Esophagus squamous epithelium (tissue), 5 donors: ENCODE measurements around the gene MECP2. TPM values are rescaled to one million over a fixed set of nuclear protein-coding genes. Genes with fewer than 3 reads are reported as not detected.

Source experiments
- DNase-seq: peaks from one replicate; lab custom pipeline; 2025; lab: John Stamatoyannopoulos, UW
- H3K27ac ChIP-seq, 4 donors: fragments of 200-600 bp; sonication (generic); one replicate each; pipeline ENCODE4 v1.5.1; 2016 to 2019; ENCODE audit warnings: mild to moderate bottlenecking in 1 of 4
- H3K27me3 ChIP-seq, 4 donors: fragments of 200-600 bp; sonication (generic); 1 replicate in 3 of 4; 2 replicates in 1 of 4; pipeline versions ENCODE4 v1.5.1 to v1.6.0; 2017 to 2021; ENCODE audit warnings: antibody characterized with exemption in 1 of 4
- H3K36me3 ChIP-seq, 3 donors: fragments of 200-600 bp; sonication (generic); one replicate each; pipeline ENCODE4 v1.5.1; 2016 to 2019
- H3K4me1 ChIP-seq, 3 donors: fragments of 200-600 bp; sonication (generic); one replicate each; pipeline ENCODE4 v1.5.1; 2017 to 2019
- H3K4me3 ChIP-seq, 4 donors: fragments of 200-600 bp; sonication (generic); 1 replicate in 3 of 4; 2 replicates in 1 of 4; pipeline ENCODE4 v1.5.1; 2016 to 2019; ENCODE audit warnings: mild to moderate bottlenecking in 2 of 4, moderate library complexity in 1 of 4
- H3K9me3 ChIP-seq, 3 donors: fragments of 200-600 bp; sonication (generic); one replicate each; pipeline ENCODE4 v1.5.1; 2016 to 2019
- CTCF ChIP-seq, 6 experiments: fragments of 450-650 bp in 4 of 6; fragments of 200-600 bp in 2 of 6; sonication (generic) in 2 of 6; IDR thresholded peaks; one replicate each; pipeline ENCODE4 v1.5.1; 2016 to 2019; ENCODE audit warnings: antibody characterized with exemption in 6 of 6, mild to moderate bottlenecking in 4 of 6, moderate library complexity in 4 of 6
- POLR2A ChIP-seq, 4 donors: fragments of 450-650 bp; IDR thresholded peaks; one replicate each; pipeline ENCODE4 v1.6.1; 2017; ENCODE audit warnings: antibody characterized with exemption in 4 of 4, mild to moderate bottlenecking in 4 of 4, moderate library complexity in 3 of 4
- WGBS, 2 donors: methylation state at CpG; one replicate each; pipeline ENCODE4 v1.1.5; 2018; 5-methylcytosine and 5-hydroxymethylcytosine counted together
- intact Hi-C: fragments of 100-400 bp; cut with DNase I; formaldehyde crosslinking; loops from one replicate; pipeline ENCODE4 v1.15.0; 2022
- total RNA-seq, 4 donors: library from RNA; depleted of rRNA; stranded (reverse); fragments of >200 nt; gene quantifications; one replicate each; pipeline ENCODE4 v1.1.0, GENCODE V29; 2016
- donor health status: DM: yes; HTN: yes; CAD: no.

The MECP2 gene
- total RNA-seq, 4 donors from 2014 or later = 17.7 to 38.7 (median 25.4) TPM

DNA sequence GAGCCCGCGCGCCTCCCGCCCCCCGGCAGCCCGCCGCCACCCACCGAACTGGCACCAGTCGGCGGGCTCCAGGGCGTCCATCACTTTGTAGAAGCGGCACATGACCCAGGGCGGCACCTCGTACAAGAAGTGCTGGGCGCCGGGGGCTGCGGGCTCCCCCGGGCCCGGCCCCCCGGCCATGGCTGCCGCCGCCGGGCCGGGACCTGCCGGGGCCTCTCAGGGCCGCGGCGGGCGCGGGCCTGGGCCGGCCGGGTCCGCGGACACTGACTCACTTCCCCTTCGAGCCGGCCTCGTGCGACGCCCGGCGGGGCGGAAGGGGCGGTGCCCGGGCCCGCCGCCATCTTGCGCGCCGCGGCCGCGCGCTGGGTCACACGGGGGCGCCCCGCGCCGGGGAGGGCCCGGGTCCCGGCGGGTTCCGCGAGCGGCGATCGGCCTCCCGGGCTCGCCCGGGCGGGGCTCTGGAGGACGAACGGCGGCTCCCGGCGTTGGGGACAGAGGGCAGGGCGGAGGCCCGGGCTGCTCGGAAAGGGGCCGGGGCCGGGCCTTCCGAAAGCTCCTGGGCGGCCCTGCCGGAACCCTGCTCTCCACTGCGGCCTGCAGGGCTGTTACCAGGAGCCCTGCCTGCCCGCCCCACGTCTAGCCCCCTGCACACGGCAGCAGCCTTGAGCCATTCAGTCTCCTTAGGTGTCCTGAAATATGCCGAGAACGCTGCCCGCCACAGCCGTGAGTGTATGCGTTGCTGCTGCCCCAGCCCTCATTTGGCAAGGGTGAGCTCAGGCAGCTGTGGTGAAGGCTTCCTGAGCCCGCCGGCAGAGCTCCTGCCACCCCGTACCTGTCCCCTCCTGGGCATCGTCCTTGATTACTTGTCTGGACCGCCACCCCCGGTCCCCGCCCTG, 77.6 kb downstream of the MECP2 start, which contains the start of gene IRAK1:
TSS of gene IRAK1 (minus strand) at position 270 of the 896 bp plus-strand sequence. CDS start at position 180, 90 bp downstream.
- peaks cover 15 to 49% (median 20%) of the 10 kb centered on the region in 3 donors for H3K4me1 ChIP-seq
- peaks cover 0 to 25% (median 19%) of the 10 kb centered on the region in 3 donors for H3K36me3 ChIP-seq

GRCh38 chrX:154019061-154019621, 78.4 kb downstream of the MECP2 start:
- peaks cover 15 to 46% (median 20%) of the 10 kb centered on the region in 3 donors for H3K4me1 ChIP-seq
- intact Hi-C loops = no loop called here
- H3K9me3 ChIP-seq = no peaks in the 10 kb centered on the region
- H3K27me3 ChIP-seq = no peaks in the 10 kb centered on the region
- DNase-seq = no peak
- no peak for TF ChIP-seq POLR2A (IDR thresholded peaks at IDR 0.05)
- no peak for TF ChIP-seq CTCF (IDR thresholded peaks at IDR 0.05)
- peak overlapping the region; percentile 84 to 93 (median 92) for H3K27ac ChIP-seq
- 0 to 33% methylated on average over 1 to 3 of the region's 45 CpGs for WGBS, 2 donors
- H3K4me3 ChIP-seq = peak overlapping the region; percentile 55 to 79 (median 62)
- H3K36me3 ChIP-seq = peaks cover 0 to 31% (median 19%) of the 10 kb centered on the region in 3 donors

More for the DNA sequence above, 77.6 kb downstream of the MECP2 start, which contains the start of gene IRAK1:
- 0% methylated on average over 4 of the region's 99 CpGs; no CpG with 5 or more reads in 1 of the 2 donors for WGBS, 2 donors
- intact Hi-C loops = no loop called here
- Histone ChIP-seq H3K9me3 (no peaks in the 10 kb centered on the region), H3K27ac (peak within 1 kb of the TSS; percentile 91 to 93 (median 92)), H3K27me3 (no peaks in the 10 kb centered on the region), H3K4me3 (peak within 1 kb of the TSS; percentile 55 to 79 (median 62))
- no peak for DNase-seq
- TF ChIP-seq CTCF (IDR thresholded peaks at IDR 0.05) = no peak
- TF ChIP-seq POLR2A (IDR thresholded peaks at IDR 0.05) = peak in 2 of 4 donors; percentile 47 to 54

DNA sequence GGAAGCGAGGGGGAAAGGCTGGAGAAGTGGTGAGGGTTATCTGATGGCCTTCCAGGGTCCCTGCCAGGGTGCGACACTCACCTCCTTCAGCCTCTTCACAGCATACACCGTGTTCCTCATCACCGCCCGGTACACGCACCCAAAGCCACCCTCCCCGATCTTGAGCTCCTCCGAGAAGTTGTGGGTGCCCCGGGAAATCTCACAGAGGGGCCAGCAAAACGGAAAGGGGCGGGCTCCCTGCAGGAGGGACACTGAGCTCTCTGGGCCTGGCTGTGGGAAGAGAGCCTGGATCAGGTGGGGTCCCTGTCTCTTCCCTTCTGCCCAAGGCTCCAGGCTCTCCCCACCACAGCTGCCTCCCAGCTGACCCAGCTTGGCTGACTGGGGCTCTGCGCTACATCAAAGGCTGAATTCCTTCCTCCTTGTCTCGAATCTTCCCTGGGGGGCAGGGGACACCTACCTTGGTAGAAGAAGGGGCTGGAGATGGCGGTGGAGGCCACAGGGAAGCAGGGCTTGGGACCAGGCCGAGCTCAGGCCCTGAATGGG, 78.9 kb downstream of the MECP2 start:
- peaks cover 0 to 36% (median 19%) of the 10 kb centered on the region in 3 donors for H3K36me3 ChIP-seq
- H3K27me3 ChIP-seq = no peaks in the 10 kb centered on the region
- WGBS, 2 donors = 0 to 20% methylated on average over 1 of the region's 15 CpGs
- H3K4me3 ChIP-seq = peak overlapping the region; percentile 55 to 79 (median 62)
- TF ChIP-seq POLR2A (IDR thresholded peaks at IDR 0.05) (no peak), CTCF (IDR thresholded peaks at IDR 0.05) (no peak)
- no peak for DNase-seq
- no peaks in the 10 kb centered on the region for H3K9me3 ChIP-seq
- intact Hi-C loops = no loop called here
- peaks cover 15 to 52% (median 20%) of the 10 kb centered on the region in 3 donors for H3K4me1 ChIP-seq
- peak overlapping the region; percentile 84 to 93 (median 92) for H3K27ac ChIP-seq

GRCh38 chrX:154017766-154018517, 79.6 kb downstream of the MECP2 start:
- Histone ChIP-seq H3K36me3 (peaks cover 0 to 41% (median 19%) of the 10 kb centered on the region in 3 donors), H3K4me3 (peak overlapping the region in 3 of 4 donors; percentile 55 to 79 (median 67)), H3K4me1 (peaks cover 15 to 58% (median 20%) of the 10 kb centered on the region in 3 donors), H3K27ac (peak overlapping the region; percentile 84 to 93 (median 92)), H3K9me3 (no peaks in the 10 kb centered on the region), H3K27me3 (no peaks in the 10 kb centered on the region)
- TF ChIP-seq CTCF (IDR thresholded peaks at IDR 0.05) = no peak
- TF ChIP-seq POLR2A (IDR thresholded peaks at IDR 0.05) = no peak
- 73% methylated on average over 5 of the region's 26 CpGs; no CpG with 5 or more reads in 1 of the 2 donors for WGBS, 2 donors
- intact Hi-C loops = no loop called here
- DNase-seq = no peak
